Measurements from ENCODE around the gene TULP4. TPM values are rescaled to one million over a fixed set of nuclear protein-coding genes. Genes with fewer than 3 reads are reported as not detected.

The TULP4 gene
- total and polyA plus RNA-seq, 2 donors (not counting 1 experiment from before 2014, with no cell fraction given), result 12.0 to 90.0 TPM

GRCh38 chr6:158416883-158417759 lies 104.9 kb downstream of the TULP4 start:
- ChIA-PET CTCF (interaction anchor here (0.6 to 0.8 kb wide), 2 partner anchors 14 to 1045 kb away, joined by 3 read pairs; no protein-coding TSS in a partner anchor), POLR2A (no interaction called here)
- 100% methylated on average over 3 of the region's 4 CpGs for whole genome bisulfite sequencing (ENCODE audit: insufficient coverage)
- H2AFZ ChIP-seq (ENCODE audit: insufficient read depth, low read depth, low read length, poor library complexity, severe bottlenecking), result no peak overlapping the region
- no peaks in the 10 kb centered on the region for H3K4me1 Mint-ChIP-seq
- H3K27ac ChIP-seq (ENCODE audit: low read length in 2 of 2), result no peak overlapping the region
- no peak overlapping the region for H3K4me2 ChIP-seq (replicated peaks; ENCODE audit: low read depth, low read length, poor library complexity, severe bottlenecking)
- ATAC-seq (ENCODE audit: low read depth), result no peak
- no peak for DNase-seq
- H3K9me3 Mint-ChIP-seq (ENCODE audit: insufficient read depth), result no peaks in the 10 kb centered on the region
- peaks cover 1% of the 10 kb centered on the region for H3K79me2 ChIP-seq (ENCODE audit: control insufficient read depth, insufficient read depth, low read length)
- no peak overlapping the region for H3K4me3 Mint-ChIP-seq
- no peak overlapping the region for H3K4me3 ChIP-seq (ENCODE audit: control extremely low read depth in 1 of 5, extremely low read depth in 1 of 5, insufficient read depth in 1 of 5, low read depth in 2 of 5, low read length in 4 of 5)
- peaks cover 0 to 26% of the 10 kb centered on the region in 2 experiments for H3K36me3 ChIP-seq (replicated peaks in 1 of 2; ENCODE audit: control extremely low read depth in 1 of 2, control insufficient read depth in 1 of 2, extremely low read depth in 1 of 2, insufficient read depth in 2 of 2, low read length in 1 of 2)
- no peaks in the 10 kb centered on the region for H4K20me1 ChIP-seq (ENCODE audit: control insufficient read depth, insufficient read depth, low read length, poor library complexity, severe bottlenecking)
- TF ChIP-seq CTCF (IDR thresholded peaks at IDR 0.05), result no peak
- TF ChIP-seq EZH2 (IDR thresholded peaks at IDR 0.05; ENCODE audit: borderline replicate concordance, insufficient read depth, low read depth, low read length, poor library complexity, severe bottlenecking), result no peak
- peaks cover 0 to 3% (median 0%) of the 10 kb centered on the region in 3 donors for H3K9me3 ChIP-seq (ENCODE audit: control extremely low read depth in 1 of 3, control insufficient read depth in 2 of 3, insufficient read depth in 1 of 3, low read length in 2 of 3)
- no peaks in the 10 kb centered on the region for H3K4me1 ChIP-seq (ENCODE audit: control insufficient read depth in 2 of 2, insufficient read depth in 2 of 2, low read length in 2 of 2)
- H3K27me3 Mint-ChIP-seq, result no peaks in the 10 kb centered on the region
- H3K27ac Mint-ChIP-seq, result no peak overlapping the region
- intact Hi-C loops (cut with micrococcal nuclease), result no loop called here
- H3K27me3 ChIP-seq (replicated peaks in 1 of 4; ENCODE audit: control extremely low read depth in 1 of 4, control insufficient read depth in 3 of 4, insufficient read depth in 4 of 4, low read length in 3 of 4), result no peaks in the 10 kb centered on the region
- no peak overlapping the region for H3K9ac ChIP-seq (ENCODE audit: low read length)

GRCh38 chr6:158417760-158418098 lies 105.5 kb downstream of the TULP4 start:
- Mint-ChIP-seq H3K4me3 (no peak overlapping the region), H3K27ac (no peak overlapping the region), H3K27me3 (no peaks in the 10 kb centered on the region), H3K9me3 (ENCODE audit: insufficient read depth) (no peaks in the 10 kb centered on the region), H3K4me1 (no peaks in the 10 kb centered on the region)
- intact Hi-C loops (cut with micrococcal nuclease), result no loop called here
- WGBS (ENCODE audit: insufficient coverage), result no CpG with 5 or more reads among the region's 1 CpG
- ATAC-seq (ENCODE audit: low read depth), result no peak
- CTCF ChIA-PET, result no interaction called here
- H3K36me3 ChIP-seq (replicated peaks in 1 of 2; ENCODE audit: control extremely low read depth in 1 of 2, control insufficient read depth in 1 of 2, extremely low read depth in 1 of 2, insufficient read depth in 2 of 2, low read length in 1 of 2), result peaks cover 0 to 26% of the 10 kb centered on the region in 2 experiments
- POLR2A ChIA-PET, result no interaction called here
- H3K9me3 ChIP-seq (ENCODE audit: control extremely low read depth in 1 of 3, control insufficient read depth in 2 of 3, insufficient read depth in 1 of 3, low read length in 2 of 3), result peaks cover 0 to 6% (median 0%) of the 10 kb centered on the region in 3 donors
- TF ChIP-seq EZH2 (IDR thresholded peaks at IDR 0.05; ENCODE audit: borderline replicate concordance, insufficient read depth, low read depth, low read length, poor library complexity, severe bottlenecking) (no peak), CTCF (IDR thresholded peaks at IDR 0.05) (no peak)
- H3K27ac ChIP-seq (ENCODE audit: low read length in 2 of 2), result no peak overlapping the region
- no peaks in the 10 kb centered on the region for H3K27me3 ChIP-seq (replicated peaks in 1 of 4; ENCODE audit: control extremely low read depth in 1 of 4, control insufficient read depth in 3 of 4, insufficient read depth in 4 of 4, low read length in 3 of 4)
- no peaks in the 10 kb centered on the region for H4K20me1 ChIP-seq (ENCODE audit: control insufficient read depth, insufficient read depth, low read length, poor library complexity, severe bottlenecking)
- no peaks in the 10 kb centered on the region for H3K4me1 ChIP-seq (ENCODE audit: control insufficient read depth in 2 of 2, insufficient read depth in 2 of 2, low read length in 2 of 2)
- no peak for DNase-seq
- H3K9ac ChIP-seq (ENCODE audit: low read length), result no peak overlapping the region
- no peak overlapping the region for H3K4me3 ChIP-seq (ENCODE audit: control extremely low read depth in 1 of 5, extremely low read depth in 1 of 5, insufficient read depth in 1 of 5, low read depth in 2 of 5, low read length in 4 of 5)
- no peak overlapping the region for H2AFZ ChIP-seq (ENCODE audit: insufficient read depth, low read depth, low read length, poor library complexity, severe bottlenecking)
- no peaks in the 10 kb centered on the region for H3K79me2 ChIP-seq (ENCODE audit: control insufficient read depth, insufficient read depth, low read length)
- no peak overlapping the region for H3K4me2 ChIP-seq (replicated peaks; ENCODE audit: low read depth, low read length, poor library complexity, severe bottlenecking)
